Transverse colon (tissue), 3 donors: ENCODE measurements around the gene FANCI.

Experiments
- CTCF ChIP-seq, 5 experiments: fragments of 200-600 bp in 3 of 5; fragments of 450-650 bp in 2 of 5; sonication (generic) in 3 of 5; IDR thresholded peaks; 1 replicate in 2 of 5; 2 replicates in 3 of 5; pipeline ENCODE4 v1.5.1; 2016 to 2017; ENCODE audit warnings: antibody characterized with exemption in 5 of 5, inconsistent platforms in 3 of 5, mild to moderate bottlenecking in 2 of 5, moderate library complexity in 1 of 5
- EP300 ChIP-seq: sonication (generic); formaldehyde crosslinking; IDR thresholded peaks from one replicate; pipeline ENCODE4 v1.6.1; 2017; ENCODE audit warnings: antibody characterized with exemption, low read depth
- POLR2A ChIP-seq: fragments of 450-650 bp; IDR thresholded peaks from one replicate; pipeline ENCODE4 v1.6.1; 2016; ENCODE audit warnings: antibody characterized with exemption, mild to moderate bottlenecking, moderate library complexity

- TF ChIP-seq POLR2A (no peak), CTCF (IDR thresholded peaks at IDR 0.05) (no peak), EP300 (no peak)
Observed at GRCh38 chr15:89199746-89200145, 44.0 kb upstream of the FANCI start.
